ENCODE data around the gene TEX2. TPM values are rescaled to one million over a fixed set of nuclear protein-coding genes. Genes with fewer than 3 reads are reported as not detected.

The TEX2 gene
- total RNA-seq, 6 experiments from 2014 or later: 29.1 to 46.6 (median 33.7) TPM

GRCh38 chr17:64304551-64304950 lies 41.5 kb upstream of the TEX2 start:
- Histone ChIP-seq H3K9me3 (no peaks in the 10 kb centered on the region), H3K4me1 (peaks cover 0 to 8% (median 2%) of the 10 kb centered on the region in 4 donors), H3K4me3 (no peak overlapping the region), H3K36me3 (no peaks in the 10 kb centered on the region), H3K27me3 (no peaks in the 10 kb centered on the region), H3K27ac (no peak overlapping the region)
- 55% methylated on average over 2 of the region's 2 CpGs for WGBS (ENCODE audit: insufficient coverage, low coverage, low lambda C conversion rate, missing lambda C conversion rate)
- ATAC-seq (no peak), DNase-seq (no peak)
- intact Hi-C loops (cut with DNase I): no loop called here
- no peak for TF ChIP-seq POLR2A (IDR thresholded peaks at IDR 0.05)
- TF ChIP-seq CTCF (IDR thresholded peaks at IDR 0.05): no peak

GRCh38 chr17:64300699-64300965 lies 37.6 kb upstream of the TEX2 start:
- intact Hi-C loops (cut with DNase I): no loop called here
- DNase-seq (no peak), ATAC-seq (no peak)
- 71% methylated on average over 5 of the region's 8 CpGs for WGBS (ENCODE audit: insufficient coverage, low coverage, low lambda C conversion rate, missing lambda C conversion rate)
- Histone ChIP-seq H3K4me3 (no peak overlapping the region), H3K4me1 (peaks cover 0 to 8% (median 2%) of the 10 kb centered on the region in 4 donors), H3K27me3 (no peaks in the 10 kb centered on the region), H3K27ac (no peak overlapping the region), H3K9me3 (no peaks in the 10 kb centered on the region), H3K36me3 (no peaks in the 10 kb centered on the region)
- no peak for TF ChIP-seq CTCF (IDR thresholded peaks at IDR 0.05)
- TF ChIP-seq POLR2A (IDR thresholded peaks at IDR 0.05): no peak

- intact Hi-C loops (cut with DNase I): no loop called here
- no peak overlapping the region for H3K27ac ChIP-seq
- TF ChIP-seq CTCF (IDR thresholded peaks at IDR 0.05) (no peak), POLR2A (IDR thresholded peaks at IDR 0.05) (no peak)
- DNase-seq: no peak
- peaks cover 0 to 3% (median under 1%) of the 10 kb centered on the region in 4 donors for H3K4me1 ChIP-seq
- H3K4me3 ChIP-seq: no peak overlapping the region
- no peak for ATAC-seq
- 94% methylated on average over 4 of the region's 8 CpGs for WGBS (ENCODE audit: insufficient coverage, low coverage, low lambda C conversion rate, missing lambda C conversion rate)
- H3K27me3 ChIP-seq: no peaks in the 10 kb centered on the region
- no peaks in the 10 kb centered on the region for H3K9me3 ChIP-seq
- no peaks in the 10 kb centered on the region for H3K36me3 ChIP-seq
Measured at GRCh38 chr17:64297467-64298088, 34.5 kb upstream of the TEX2 start.

- Histone ChIP-seq H3K4me1 (no peaks in the 10 kb centered on the region), H3K27ac (no peak overlapping the region), H3K9me3 (no peaks in the 10 kb centered on the region), H3K4me3 (no peak overlapping the region), H3K36me3 (no peaks in the 10 kb centered on the region), H3K27me3 (no peaks in the 10 kb centered on the region)
- ATAC-seq (no peak), DNase-seq (no peak)
- TF ChIP-seq POLR2A (IDR thresholded peaks at IDR 0.05) (no peak), CTCF (IDR thresholded peaks at IDR 0.05) (no peak)
- intact Hi-C loops (cut with DNase I): no loop called here
- 76% methylated on average over 4 of the region's 5 CpGs for WGBS (ENCODE audit: insufficient coverage, low coverage, low lambda C conversion rate, missing lambda C conversion rate)
Measured at GRCh38 chr17:64296246-64296645, 33.2 kb upstream of the TEX2 start.

- Histone ChIP-seq H3K9me3 (no peaks in the 10 kb centered on the region), H3K4me1 (no peaks in the 10 kb centered on the region), H3K27me3 (no peaks in the 10 kb centered on the region), H3K36me3 (no peaks in the 10 kb centered on the region), H3K4me3 (no peak overlapping the region), H3K27ac (no peak overlapping the region)
- DNase-seq (no peak), ATAC-seq (no peak)
- intact Hi-C loops (cut with DNase I): no loop called here
- TF ChIP-seq CTCF (IDR thresholded peaks at IDR 0.05) (no peak), POLR2A (IDR thresholded peaks at IDR 0.05) (no peak)
- WGBS (ENCODE audit: insufficient coverage, low coverage, low lambda C conversion rate, missing lambda C conversion rate): no CpG with 5 or more reads among the region's 3 CpGs
Measured at GRCh38 chr17:64295146-64295545, 32.1 kb upstream of the TEX2 start.
